K562 (cell line): ENCODE data around the gene SFXN5. TPM values are rescaled to one million over a fixed set of nuclear protein-coding genes. Genes with fewer than 3 reads are reported as not detected.

Experiments
- RBM25 ChIP-seq: fragments of 200-400 bp; formaldehyde crosslinking; IDR thresholded peaks from 2 replicates; pipeline ENCODE4 v1.6.1; 2018; ENCODE audit warnings: low read length, low read depth, moderate library complexity; ENCODE audit not compliant: severe bottlenecking
- polyA plus RNA-seq, 8 experiments: library from polyadenylated mRNA; depleted of rRNA in 4 of 8; stranded (reverse) in 5 of 8; unstranded in 3 of 8; fragments of >200 nt; fragmentation: Nextera tagmentation in 2 of 8; fragmentation: Illumina TruSeq in 1 of 8; extraction: Ambion mirVana in 2 of 8; extraction: Trizol in 1 of 8; gene quantifications; 2 replicates each; pipeline versions ENCODE4 v1.2.1 to v1.2.3, GENCODE V29; 2011 to 2014; ENCODE audit warnings: inconsistent platforms in 1 of 8, missing spikeins in 1 of 8
- total RNA-seq, 7 experiments: library from RNA; depleted of rRNA in 6 of 7; stranded (reverse); fragments of >200 nt in 6 of 7; fragmentation: Illumina TruSeq in 2 of 7; extraction: Trizol in 2 of 7; gene quantifications; 2 replicates each; pipeline versions ENCODE4 v1.2.1 to v1.2.3, GENCODE V29; 2011 to 2021; ENCODE audit warnings: low replicate concordance in 1 of 7
- TF ChIP-seq, protein P1 (sequence below), 2 experiments: fragments of 450-650 bp in 1 of 2; sonication (generic) in 1 of 2; formaldehyde crosslinking in 1 of 2; IDR thresholded peaks; 2 replicates each; pipeline versions ENCODE4 v1.7.1 to v1.9.0; 2016 to 2022; ENCODE audit warnings: inconsistent platforms in 1 of 2, mild to moderate bottlenecking in 1 of 2, missing genetic modification reagents in 1 of 2

SFXN5 gene
- total and polyA plus RNA-seq, 9 of the 15 experiments (the other 6 are each of a cell fraction or from before 2014, with no cell fraction given), result 8.3 to 22.6 (median 16.0) TPM

- TF ChIP-seq, protein P1, sequence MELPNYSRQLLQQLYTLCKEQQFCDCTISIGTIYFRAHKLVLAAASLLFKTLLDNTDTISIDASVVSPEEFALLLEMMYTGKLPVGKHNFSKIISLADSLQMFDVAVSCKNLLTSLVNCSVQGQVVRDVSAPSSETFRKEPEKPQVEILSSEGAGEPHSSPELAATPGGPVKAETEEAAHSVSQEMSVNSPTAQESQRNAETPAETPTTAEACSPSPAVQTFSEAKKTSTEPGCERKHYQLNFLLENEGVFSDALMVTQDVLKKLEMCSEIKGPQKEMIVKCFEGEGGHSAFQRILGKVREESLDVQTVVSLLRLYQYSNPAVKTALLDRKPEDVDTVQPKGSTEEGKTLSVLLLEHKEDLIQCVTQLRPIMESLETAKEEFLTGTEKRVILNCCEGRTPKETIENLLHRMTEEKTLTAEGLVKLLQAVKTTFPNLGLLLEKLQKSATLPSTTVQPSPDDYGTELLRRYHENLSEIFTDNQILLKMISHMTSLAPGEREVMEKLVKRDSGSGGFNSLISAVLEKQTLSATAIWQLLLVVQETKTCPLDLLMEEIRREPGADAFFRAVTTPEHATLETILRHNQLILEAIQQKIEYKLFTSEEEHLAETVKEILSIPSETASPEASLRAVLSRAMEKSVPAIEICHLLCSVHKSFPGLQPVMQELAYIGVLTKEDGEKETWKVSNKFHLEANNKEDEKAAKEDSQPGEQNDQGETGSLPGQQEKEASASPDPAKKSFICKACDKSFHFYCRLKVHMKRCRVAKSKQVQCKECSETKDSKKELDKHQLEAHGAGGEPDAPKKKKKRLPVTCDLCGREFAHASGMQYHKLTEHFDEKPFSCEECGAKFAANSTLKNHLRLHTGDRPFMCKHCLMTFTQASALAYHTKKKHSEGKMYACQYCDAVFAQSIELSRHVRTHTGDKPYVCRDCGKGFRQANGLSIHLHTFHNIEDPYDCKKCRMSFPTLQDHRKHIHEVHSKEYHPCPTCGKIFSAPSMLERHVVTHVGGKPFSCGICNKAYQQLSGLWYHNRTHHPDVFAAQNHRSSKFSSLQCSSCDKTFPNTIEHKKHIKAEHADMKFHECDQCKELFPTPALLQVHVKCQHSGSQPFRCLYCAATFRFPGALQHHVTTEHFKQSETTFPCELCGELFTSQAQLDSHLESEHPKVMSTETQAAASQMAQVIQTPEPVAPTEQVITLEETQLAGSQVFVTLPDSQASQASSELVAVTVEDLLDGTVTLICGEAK (IDR thresholded peaks at IDR 0.05), result no peak
- TF ChIP-seq, protein P1 (CRISPR knock-in tag; IDR thresholded peaks at IDR 0.05), result no peak
- TF ChIP-seq RBM25, result no peak
Observed at GRCh38 chr2:73003027-73003426, 68.5 kb downstream of the SFXN5 start (continued).
